CD4-positive, alpha-beta T cell (primary cell): ENCODE measurements around the gene ROPN1. TPM values are rescaled to one million over a fixed set of nuclear protein-coding genes. Genes with fewer than 3 reads are reported as not detected.
"Not testable (repeated sequence)": the region's sequence is repeated elsewhere in the genome, so short reads cannot be mapped to it uniquely, and the experiment has no call there.

Experiments used
- ATAC-seq: fragments of 200-7000 bp; cut with Tn5 transposase; one replicate; pipeline ENCODE4 v1.10.0; 2022; ENCODE audit warnings: mild to moderate bottlenecking; ENCODE audit not compliant: poor library complexity
- CTCF ChIA-PET: fragments of 350-600 bp; sonication (Branson Sonifier 250); formaldehyde crosslinking; loops from one replicate; lab custom pipeline; 2021; ENCODE audit warnings: antibody characterized with exemption, inconsistent platforms; lab: Charles Lee
- POLR2A ChIA-PET: fragments of 350-600 bp; sonication (Branson Sonifier 250); formaldehyde crosslinking; loops from one replicate; lab custom pipeline; 2021; ENCODE audit warnings: antibody characterized with exemption, inconsistent platforms; lab: Charles Lee
- DNase-seq, 14 experiments: peaks; one replicate each; pipeline ENCODE4 v3.0.0-alpha.2; 2013 to 2020; ENCODE audit warnings: mixed read lengths in 2 of 14
- H3K27ac ChIP-seq, 2 donors: one replicate each; pipeline versions ENCODE4 v1.5.1 to v1.7.0; 2013; ENCODE audit warnings: low read length in 2 of 2, low read depth in 1 of 2, mild to moderate bottlenecking in 1 of 2
- H3K27me3 ChIP-seq, 2 experiments: 1 replicate in 1 of 2; 2 replicates in 1 of 2; pipeline versions ENCODE4 v1.6.1 to v1.7.0; 2013; ENCODE audit warnings: low read length in 2 of 2, control low read depth in 1 of 2, mild to moderate bottlenecking in 1 of 2, moderate library complexity in 1 of 2; ENCODE audit not compliant: insufficient read depth in 2 of 2, control insufficient read depth in 1 of 2
- H3K36me3 ChIP-seq: one replicate; pipeline ENCODE4 v1.6.1; 2013; ENCODE audit warnings: low read length, control low read depth; ENCODE audit not compliant: insufficient read depth
- H3K4me1 ChIP-seq: one replicate; pipeline ENCODE4 v1.6.1; 2013; ENCODE audit warnings: low read length, control low read depth; ENCODE audit not compliant: insufficient read depth
- H3K4me3 ChIP-seq: one replicate; pipeline ENCODE4 v1.5.1; 2013; ENCODE audit warnings: mild to moderate bottlenecking, low read length, moderate library complexity
- H3K9me3 ChIP-seq, 2 experiments: 1 replicate in 1 of 2; 2 replicates in 1 of 2; pipeline versions ENCODE4 v1.6.1 to v1.7.0; 2013; ENCODE audit warnings: low read length in 2 of 2, mild to moderate bottlenecking in 2 of 2, control low read depth in 1 of 2, moderate library complexity in 1 of 2; ENCODE audit not compliant: control insufficient read depth in 1 of 2, insufficient read depth in 1 of 2
- H3K27ac Mint-ChIP-seq: one replicate; pipeline ENCODE4 v1.8.0; 2020; ENCODE audit warnings: mixed read lengths
- H3K27me3 Mint-ChIP-seq: one replicate; pipeline ENCODE4 v1.8.0; 2021; ENCODE audit warnings: mixed read lengths
- H3K36me3 Mint-ChIP-seq: one replicate; pipeline ENCODE4 v1.8.0; 2021; ENCODE audit warnings: low read depth, mixed read lengths
- H3K4me1 Mint-ChIP-seq: one replicate; pipeline ENCODE4 v1.8.0; 2021; ENCODE audit warnings: low read depth, mixed read lengths
- H3K4me3 Mint-ChIP-seq: one replicate; pipeline ENCODE4 v1.8.0; 2020; ENCODE audit warnings: mild to moderate bottlenecking, mixed read lengths
- H3K9me3 Mint-ChIP-seq: one replicate; pipeline ENCODE4 v1.8.0; 2020; ENCODE audit warnings: mixed read lengths
- CTCF ChIP-seq: fragments of 200-600 bp; IDR thresholded peaks from one replicate; pipeline ENCODE4 v1.8.0; 2022; ENCODE audit warnings: antibody characterized with exemption, mild to moderate bottlenecking
- intact Hi-C, 2 experiments: fragments of 100-400 bp; cut with DNase I in 1 of 2; cut with micrococcal nuclease in 1 of 2; formaldehyde crosslinking; loops; one replicate each; pipeline versions ENCODE4 v1.15.1 to v1.9.0; 2023 to 2025; cut with DNase I, micrococcal nuclease
- total RNA-seq, 174 experiments: library from RNA in 2 of 174; stranded (reverse) in 2 of 174; gene quantifications; one replicate each; pipeline ENCODE4 v1.2.3 and lab custom pipeline; 2021 to 2026

Gene ROPN1
- total RNA-seq, 2 experiments from 2014 or later = not detected

- H3K4me3 ChIP-seq, POLR2A ChIA-PET, H3K4me1 ChIP-seq, H3K27ac Mint-ChIP-seq, H3K4me1 Mint-ChIP-seq, H3K36me3 ChIP-seq, intact Hi-C loops, H3K4me3 Mint-ChIP-seq, H3K9me3 ChIP-seq, H3K36me3 Mint-ChIP-seq, H3K9me3 Mint-ChIP-seq, H3K27ac ChIP-seq: not testable (repeated sequence)
- H3K27me3 ChIP-seq = peaks cover 7 to 25% of the 10 kb centered on the region in 2 experiments
- CTCF ChIA-PET = interaction anchor here (0.9 kb wide), 2 partner anchors 16 to 30 kb away, joined by 3 read pairs; no protein-coding TSS in a partner anchor
- ATAC-seq (peak; percentile 77), DNase-seq (peak in 7 of 14 experiments; percentile 7 to 35 (median 15))
- H3K27me3 Mint-ChIP-seq = peaks cover 57% of the 10 kb centered on the region
- peak; percentile 79 for TF ChIP-seq CTCF
Observed at GRCh38 chr3:123979525-123980501, 12.1 kb downstream of the ROPN1 start.

- H3K4me3 Mint-ChIP-seq, H3K36me3 ChIP-seq, H3K27ac Mint-ChIP-seq, H3K9me3 ChIP-seq, DNase-seq, POLR2A ChIA-PET, H3K4me3 ChIP-seq, H3K36me3 Mint-ChIP-seq, H3K4me1 Mint-ChIP-seq, CTCF ChIA-PET, ATAC-seq, H3K27ac ChIP-seq, intact Hi-C loops, H3K9me3 Mint-ChIP-seq, H3K4me1 ChIP-seq: not testable (repeated sequence)
- H3K27me3 ChIP-seq = peaks cover 8 to 24% of the 10 kb centered on the region in 2 experiments
- H3K27me3 Mint-ChIP-seq = peaks cover 41% of the 10 kb centered on the region
Observed at GRCh38 chr3:123976904-123977303, 15.0 kb downstream of the ROPN1 start.

- H3K27ac Mint-ChIP-seq, H3K4me3 Mint-ChIP-seq, H3K4me3 ChIP-seq, H3K9me3 Mint-ChIP-seq, intact Hi-C loops, CTCF ChIA-PET, H3K4me1 ChIP-seq, H3K4me1 Mint-ChIP-seq, H3K36me3 ChIP-seq, H3K36me3 Mint-ChIP-seq, ATAC-seq, H3K9me3 ChIP-seq, DNase-seq, H3K27ac ChIP-seq: not testable (repeated sequence)
- H3K27me3 Mint-ChIP-seq = peaks cover 42% of the 10 kb centered on the region
- POLR2A ChIA-PET = interaction anchor here (0.8 kb wide), 1 partner anchor 15 kb away, joined by 3 read pairs; the partner anchor contains the start of gene CCDC14
- H3K27me3 ChIP-seq = peaks cover 13 to 26% of the 10 kb centered on the region in 2 experiments
Observed at GRCh38 chr3:123976181-123976898, 15.6 kb downstream of the ROPN1 start.

- intact Hi-C loops, ATAC-seq, H3K36me3 ChIP-seq, H3K4me3 ChIP-seq, H3K4me1 Mint-ChIP-seq, H3K4me3 Mint-ChIP-seq, H3K9me3 Mint-ChIP-seq, H3K27ac ChIP-seq, H3K27ac Mint-ChIP-seq, CTCF ChIA-PET, H3K36me3 Mint-ChIP-seq, H3K9me3 ChIP-seq, POLR2A ChIA-PET, DNase-seq, H3K4me1 ChIP-seq: not testable (repeated sequence)
- peaks cover 40% of the 10 kb centered on the region for H3K27me3 Mint-ChIP-seq
- H3K27me3 ChIP-seq = peaks cover 8 to 16% of the 10 kb centered on the region in 2 experiments
Observed at GRCh38 chr3:123975030-123975429, 16.9 kb downstream of the ROPN1 start.
